HuH-7 (cell line): Measurements from ENCODE around the gene SH3PXD2B.
"Not testable (repeated sequence)": the region's sequence is repeated elsewhere in the genome, so short reads cannot be mapped to it uniquely, and the experiment has no call there.

ENCODE experiments used
- DNase-seq: peaks from one replicate; pipeline ENCODE4 v3.0.0; 2011; ENCODE audit warnings: low spot score

Gene SH3PXD2B

DNA sequence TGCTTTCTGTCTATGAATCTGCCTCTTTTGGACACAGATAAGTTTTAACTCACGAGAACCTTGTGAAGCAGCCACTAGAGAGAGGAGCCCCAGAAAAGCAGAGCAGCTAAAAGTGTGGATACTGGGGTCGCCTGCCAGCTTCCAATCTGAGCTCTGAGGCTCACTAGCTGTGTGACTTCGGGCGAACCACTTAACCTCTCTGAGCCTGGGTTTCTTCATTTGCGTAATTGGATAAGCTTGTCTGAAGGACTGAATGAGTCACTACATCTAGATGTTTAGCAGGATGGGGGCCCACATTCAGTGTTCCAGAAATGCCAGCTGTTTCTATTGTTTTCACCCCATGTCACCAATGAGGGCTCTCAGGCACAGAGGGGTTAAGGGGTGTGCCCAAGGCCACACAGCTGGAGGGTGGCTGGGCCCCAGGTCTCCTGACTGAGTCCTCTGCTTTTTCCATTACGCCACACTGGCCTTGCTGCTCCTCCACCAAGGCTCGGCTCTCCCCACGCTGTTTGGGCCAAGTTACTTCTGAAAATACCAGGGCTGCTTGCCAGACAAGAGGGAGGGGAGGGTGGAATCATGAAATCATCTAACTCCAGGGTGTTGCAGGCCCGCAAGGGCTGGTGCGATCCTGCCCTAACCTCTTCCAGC is 36.2 kb downstream of the SH3PXD2B start:
- DNase-seq, result no peak

DNA sequence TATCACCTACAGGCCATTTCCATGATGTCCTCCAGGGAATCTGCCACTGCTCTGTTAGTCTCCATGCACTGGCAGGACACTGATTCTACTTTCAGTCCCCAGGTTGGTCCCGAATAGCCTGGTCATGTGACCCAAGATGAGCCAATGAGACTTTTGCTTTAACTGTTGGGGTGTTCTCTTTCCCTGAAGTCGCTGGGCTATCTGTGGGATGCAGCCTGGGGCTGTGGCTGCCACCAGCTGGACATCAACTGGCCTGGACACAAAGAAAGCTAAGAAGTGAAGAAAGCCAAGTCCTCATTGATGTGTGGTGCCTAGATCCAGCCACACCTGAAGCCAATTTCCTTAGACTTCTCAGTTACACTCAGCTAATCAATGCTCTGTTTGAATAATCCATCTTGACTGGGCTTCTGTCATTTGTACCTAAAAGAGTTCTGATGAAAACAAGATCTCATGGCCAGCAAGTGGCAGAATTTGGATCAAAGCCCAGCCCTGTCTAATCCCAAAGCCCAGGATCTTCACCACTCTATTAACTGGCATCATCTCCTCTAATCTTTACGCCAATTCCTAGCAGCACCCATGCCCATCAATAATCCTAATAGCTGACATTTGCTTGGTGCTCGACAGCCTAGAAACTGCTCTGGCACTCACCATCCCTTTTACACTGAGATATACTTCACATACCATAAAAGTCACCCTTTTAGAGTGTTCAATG is 37.0 kb downstream of the SH3PXD2B start:
- DNase-seq, result no peak

DNA sequence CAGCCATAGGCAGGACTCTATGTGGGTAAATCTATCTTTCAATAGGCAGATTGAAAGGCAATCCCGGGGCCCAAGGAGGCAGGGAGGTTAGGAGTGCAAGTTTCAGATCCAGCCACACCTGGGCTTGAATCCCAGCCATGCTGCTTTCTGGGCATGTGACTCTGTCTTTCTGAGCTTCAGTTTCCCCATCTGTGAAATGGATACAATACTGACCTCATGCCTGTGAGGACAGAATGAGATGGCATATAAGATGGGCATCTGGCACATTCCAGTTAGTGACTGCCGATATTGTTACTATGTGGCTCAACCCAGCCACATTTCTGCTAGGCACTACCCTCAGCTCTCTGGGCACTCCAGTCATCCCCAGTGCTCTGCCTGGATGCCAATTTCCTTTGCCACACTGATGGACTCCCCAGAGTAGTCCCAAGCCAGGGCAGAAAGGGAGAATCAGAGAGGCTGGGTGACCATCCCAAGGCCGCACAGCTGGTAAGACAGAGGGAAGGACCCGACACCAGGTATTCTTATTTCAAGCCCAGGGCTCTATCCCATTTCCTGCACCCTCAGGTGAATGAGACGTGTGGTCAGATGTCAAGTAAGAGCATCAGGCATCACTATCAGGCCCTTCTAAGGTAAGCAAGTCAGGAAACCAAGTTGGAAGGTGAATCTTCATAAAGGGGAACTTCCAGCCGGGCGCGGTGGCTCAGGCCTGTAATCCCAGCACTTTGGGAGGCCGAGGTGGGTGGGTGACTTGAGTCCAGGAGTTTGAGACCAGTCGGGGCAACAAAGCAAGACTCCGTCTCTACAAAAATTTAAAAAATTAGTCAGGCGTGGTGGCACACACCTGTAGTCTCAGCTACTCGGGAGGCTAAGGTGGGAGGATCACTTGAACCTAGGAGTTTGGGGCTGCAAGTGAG is 38.7 kb downstream of the SH3PXD2B start:
- DNase-seq, result no peak

DNA sequence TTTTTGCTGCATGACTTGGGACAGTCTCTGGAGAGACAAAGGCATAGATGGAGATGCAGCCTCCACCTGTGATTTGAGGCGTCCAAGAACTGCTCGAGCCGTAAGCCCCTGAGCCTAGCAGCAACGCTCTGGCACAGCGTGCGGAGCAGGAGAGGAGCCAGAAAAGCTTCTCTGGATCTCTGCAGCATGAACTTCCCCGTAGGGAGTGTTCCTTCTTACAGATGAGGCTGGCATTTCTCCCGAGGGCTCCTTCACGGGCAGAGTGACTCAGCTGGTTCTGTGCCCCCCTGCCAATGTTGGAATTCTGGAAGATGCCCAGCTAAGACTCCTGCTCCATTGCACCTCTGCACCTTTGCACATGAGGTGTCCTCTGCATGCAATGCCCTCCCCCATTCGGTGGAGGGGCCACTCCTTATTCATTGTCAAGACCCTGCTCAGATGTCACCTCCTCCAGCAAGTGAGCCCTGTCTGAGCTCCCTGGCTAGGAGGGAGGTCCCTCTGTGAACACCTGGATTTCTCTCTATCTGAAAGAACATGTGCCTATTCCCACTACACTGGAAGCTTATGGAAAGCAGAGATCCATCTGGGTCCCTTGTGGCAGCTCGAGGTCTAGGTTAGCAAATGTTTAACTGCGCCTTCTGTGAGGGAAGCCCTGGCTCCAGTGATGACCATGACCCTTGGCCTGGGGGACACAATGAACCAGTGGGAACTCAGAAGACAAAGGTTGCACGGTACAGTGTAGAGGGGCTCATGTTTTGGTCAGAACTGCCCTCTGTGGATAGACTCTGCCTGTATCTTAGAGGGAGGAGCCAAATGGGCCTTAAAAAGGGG is 39.6 kb downstream of the SH3PXD2B start:
- peak; percentile 54 for DNase-seq

DNA sequence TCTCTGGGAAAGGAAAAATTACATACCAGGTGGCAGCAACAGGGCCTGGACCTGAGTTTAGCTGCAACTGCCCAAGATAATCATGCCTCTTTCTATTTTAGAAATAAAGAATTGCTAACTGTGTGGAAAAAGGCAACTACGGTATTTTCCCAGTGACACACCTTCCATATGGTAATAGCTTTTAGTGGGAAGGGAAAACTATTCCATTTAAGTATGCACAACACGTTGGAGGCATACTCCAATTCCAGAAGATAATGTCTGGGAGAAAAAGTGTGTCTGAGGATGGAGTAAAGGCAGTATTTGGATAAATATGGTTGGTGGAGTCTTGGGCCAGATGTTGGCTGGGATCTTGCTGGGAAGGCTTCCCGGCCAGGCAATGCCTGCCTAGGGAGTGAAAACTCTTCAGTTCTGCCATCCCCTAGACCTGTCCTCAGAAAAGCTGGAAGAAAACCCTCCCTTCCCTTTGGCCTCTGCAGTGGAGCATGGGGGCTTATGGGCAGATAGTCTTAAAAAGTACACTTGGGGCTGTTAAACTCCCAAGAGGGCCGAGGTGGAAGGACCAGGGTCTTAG is 40.6 kb downstream of the SH3PXD2B start:
- no peak for DNase-seq

DNA sequence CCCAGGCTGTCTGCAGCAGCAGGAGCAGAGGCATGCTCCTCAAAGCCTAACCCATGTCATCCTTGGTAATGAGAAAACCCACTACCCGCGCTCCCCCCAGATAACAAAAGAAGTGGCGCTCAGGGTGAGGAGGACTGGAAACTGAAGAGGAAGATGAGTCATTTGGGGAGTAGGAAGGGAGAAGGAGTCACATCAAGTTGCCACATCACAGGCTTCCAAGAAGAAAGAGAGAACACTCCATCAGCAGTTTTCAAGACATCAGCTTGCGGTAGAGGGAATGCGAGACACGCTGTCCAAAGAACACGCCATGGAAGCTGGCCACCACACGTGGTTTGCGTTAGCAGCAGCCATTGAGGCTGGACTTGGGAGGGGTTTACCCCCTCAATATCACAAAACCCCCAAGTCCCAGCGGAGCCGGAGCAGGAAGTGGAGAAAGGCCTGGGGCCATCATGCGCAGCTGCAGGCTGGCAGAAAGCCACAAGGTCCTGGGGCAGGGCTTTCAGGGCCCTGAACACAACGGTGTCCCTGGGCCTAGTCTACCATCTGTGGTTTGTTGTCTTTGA is 41.5 kb downstream of the SH3PXD2B start:
- DNase-seq, result no peak

DNA sequence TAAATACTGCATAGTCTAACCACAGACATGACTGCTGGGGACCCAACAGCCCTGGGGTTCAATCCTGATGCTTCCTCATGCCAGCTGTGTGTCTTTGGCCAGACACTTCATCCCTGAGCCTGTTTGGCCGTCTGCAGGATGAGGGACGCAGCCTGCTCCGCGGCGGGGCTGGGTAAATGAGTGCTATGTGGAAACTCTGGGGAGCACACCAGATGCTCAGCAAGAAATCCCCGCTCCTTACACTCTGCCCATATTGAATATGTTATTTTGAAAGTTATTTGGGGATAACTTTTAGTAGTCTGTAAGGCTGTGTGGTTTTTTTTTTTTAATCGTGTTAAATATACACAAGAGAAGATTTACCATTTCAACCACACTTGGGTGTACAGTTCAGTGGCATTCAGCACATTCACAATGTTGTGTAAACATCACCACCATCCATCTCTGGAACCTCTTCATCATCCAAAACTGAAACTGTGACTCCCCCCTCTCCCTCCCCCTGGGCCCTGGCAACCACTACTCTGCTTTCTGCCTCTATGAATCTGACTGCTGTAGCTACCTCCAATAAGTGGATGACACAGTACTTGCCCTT is 42.7 kb downstream of the SH3PXD2B start:
- no peak for DNase-seq

DNA sequence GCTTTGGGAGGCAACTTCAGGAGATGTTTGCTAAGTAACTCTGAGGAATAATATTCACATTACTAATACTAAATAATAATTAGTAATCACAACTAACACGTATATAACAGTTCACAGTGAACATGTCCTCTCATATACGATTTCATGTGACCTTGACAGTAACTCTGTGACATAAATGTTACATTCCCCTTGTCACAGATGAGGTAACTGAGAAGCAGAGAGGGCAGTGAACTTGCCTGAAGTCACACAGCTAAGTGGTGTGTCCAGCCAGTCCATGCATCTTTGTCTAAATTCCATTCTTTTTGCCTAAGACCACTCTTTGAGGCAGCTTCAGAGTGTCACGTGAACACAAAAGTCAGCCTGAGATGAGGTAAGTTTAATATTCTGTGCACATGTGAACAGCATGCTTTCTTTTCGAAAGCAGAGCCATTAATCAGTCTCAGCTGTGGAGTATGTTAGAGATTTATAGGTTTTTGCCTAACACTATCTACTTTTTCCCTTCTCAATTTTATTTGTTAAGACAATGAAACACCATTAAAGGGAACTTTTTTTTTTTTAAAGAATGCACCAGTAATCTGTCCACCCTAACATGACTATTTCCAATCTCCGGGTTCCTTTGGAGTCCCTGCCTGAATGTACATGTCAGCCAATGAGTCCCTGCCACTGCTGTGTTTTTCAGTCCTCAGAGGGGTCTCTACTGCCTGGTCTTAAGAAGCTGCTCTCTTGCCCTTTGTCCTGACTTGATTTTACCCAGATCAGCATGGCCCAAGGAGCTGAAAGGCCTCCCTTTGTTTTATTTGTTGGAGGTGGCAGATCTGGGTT is 43.5 kb downstream of the SH3PXD2B start:
- no peak for DNase-seq

DNA sequence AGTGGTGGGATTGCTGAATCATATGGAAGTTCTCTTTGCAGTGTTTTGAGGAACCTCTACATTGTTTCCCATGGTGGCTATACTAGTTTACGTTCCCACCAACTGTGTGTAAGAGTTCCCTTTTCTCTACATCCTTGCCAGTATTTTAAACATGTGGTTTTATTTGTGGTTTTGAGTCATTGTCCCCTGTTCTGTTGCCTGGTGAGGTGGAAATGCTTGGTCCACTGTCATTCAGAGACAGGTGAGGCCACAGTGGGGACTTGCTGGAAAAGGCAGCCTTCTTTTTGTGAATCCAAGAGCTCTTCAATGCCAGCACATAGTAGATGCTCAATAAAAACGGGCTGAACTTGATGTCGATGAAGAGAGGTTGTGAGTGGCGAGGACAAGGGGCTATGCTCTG is 44.2 kb downstream of the SH3PXD2B start:
- DNase-seq, result no peak

DNA sequence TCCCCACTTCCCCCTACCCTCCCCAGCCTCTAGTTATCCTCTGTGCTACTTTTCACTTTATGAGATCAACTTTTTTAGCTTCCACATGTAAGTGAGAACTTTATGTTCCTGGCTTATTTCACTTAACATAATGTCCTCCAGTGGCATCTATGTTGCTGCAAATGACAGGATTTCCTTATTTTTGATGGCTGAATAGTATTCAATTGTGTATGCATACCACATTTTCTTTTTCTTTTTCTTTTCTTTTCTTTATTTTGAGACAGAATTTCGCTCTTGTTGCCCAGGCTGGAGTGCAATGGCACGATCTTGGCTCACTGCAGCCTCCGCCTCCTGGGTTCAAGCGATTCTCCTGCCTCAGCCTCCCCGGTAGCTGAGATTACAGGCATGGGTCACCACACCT is 44.8 kb downstream of the SH3PXD2B start:
- DNase-seq, result not testable (repeated sequence)

DNA sequence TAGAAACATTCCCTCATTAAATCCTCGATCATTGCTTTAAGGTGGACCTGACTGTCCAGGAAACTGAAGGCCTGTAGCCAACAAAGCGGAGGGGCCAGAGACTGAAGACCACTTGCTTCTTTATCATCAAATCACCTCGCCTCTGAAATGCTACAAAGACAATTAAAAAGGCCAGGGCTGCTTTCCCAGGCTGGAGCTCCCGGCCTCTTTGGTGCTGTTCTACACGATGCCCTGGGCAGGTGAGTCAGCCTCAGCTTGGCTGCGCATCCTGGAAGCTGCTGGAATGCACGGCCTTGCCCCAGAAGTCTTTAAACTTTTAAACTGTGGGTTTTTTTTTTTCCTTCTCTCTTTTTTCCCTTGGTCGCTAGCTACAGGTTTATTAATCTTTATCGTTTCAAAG is 46.5 kb downstream of the SH3PXD2B start:
- no peak for DNase-seq

DNA sequence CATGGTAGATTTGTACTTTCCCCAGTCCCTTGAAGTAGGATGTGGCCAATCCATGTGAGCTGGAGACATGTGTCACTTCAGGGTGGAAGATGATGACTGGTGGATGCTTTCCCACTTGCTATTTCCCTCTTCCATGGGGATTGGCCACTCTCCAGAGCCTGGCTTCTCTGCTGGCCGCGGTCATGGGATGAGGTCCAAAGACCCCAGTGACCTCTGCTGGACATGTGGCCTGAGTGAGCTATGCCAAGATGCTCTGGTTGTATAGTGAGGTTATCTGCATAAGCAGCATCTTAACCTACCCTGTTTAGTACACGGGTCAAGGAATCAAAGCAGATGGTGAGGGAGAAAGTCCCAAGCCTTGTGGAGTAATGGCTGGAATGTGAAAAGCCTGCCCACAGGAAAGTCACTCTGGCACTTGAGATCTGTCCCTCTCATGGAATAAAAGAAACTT is 47.1 kb downstream of the SH3PXD2B start:
- no peak for DNase-seq

DNA sequence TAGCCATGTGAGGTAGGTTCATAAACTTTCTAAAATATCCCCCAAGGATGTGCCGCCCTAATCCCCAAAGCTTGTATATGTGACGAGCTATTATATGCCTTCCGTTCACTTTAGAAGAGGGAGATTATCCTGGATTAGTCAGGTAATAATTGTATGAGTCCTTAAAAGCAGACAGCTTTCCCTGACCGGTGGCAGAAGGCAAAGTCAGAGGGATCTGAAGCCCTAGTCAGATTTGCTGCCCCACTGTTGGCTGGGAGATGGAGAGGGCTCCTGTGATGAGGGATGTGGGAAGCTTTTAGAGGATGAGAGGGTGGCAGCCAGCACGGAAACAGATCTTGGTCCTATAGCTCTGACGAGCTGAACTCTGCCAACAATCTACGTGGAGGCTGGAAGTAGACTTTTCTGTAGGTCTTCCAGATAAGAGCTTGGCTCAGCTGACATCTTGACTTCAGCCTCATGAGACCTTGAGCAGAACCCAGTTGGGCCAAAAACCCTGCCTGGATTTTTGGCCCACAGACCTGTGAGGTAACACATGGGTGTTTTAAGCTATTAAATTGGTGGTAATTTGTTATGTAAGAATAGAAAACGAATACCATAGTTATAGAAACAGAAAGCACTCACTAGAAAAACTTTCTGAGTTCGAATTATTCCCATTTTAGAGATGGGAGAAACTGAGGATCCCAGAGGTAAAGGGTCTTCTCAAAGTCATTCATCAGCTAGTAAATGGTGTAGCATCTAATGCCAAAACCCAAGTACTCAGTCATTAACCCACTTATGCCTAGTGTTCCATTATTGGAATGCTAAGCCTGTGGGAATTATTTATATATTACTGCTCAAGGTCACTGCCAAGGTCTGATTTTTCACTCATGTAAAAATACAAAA is 48.9 kb downstream of the SH3PXD2B start:
- no peak for DNase-seq

DNA sequence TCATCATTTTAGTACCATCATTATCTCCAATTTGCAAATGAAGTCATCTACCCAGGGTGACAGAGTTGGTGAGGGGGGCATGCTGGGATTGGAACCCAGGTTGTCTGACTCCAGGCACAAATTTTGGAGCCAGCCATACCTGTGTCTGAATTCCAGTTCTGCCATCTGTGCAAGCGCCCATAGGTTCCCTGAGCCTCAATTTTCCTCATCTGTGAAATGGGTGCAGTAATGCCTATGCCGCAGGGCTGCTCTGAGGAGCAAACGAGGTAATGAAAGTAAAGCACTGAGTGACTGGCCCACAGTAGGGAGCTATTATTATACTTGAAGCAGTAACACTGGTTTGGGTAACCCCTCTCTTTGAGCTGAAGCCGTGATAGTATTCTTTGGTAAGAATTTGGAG is 49.6 kb downstream of the SH3PXD2B start:
- DNase-seq, result no peak

DNA sequence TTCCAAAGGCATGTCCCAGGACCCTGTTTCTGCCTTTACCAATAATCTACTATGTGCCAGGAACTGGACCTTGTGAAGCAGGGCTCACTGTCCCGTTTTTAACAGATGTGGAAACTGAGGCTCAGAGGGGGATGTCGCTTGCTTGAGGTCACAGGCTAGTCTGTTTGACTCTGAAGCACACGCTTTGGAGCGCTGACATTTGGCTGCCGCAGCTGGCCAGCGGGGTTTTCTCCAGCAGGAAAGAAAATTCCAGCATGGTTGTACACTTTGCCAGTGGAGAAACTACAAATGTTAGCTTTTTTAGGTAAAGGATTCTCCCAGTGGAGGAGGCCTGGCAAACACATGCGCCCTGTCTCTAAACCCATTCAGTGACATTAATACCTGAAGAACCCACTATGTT is 50.5 kb downstream of the SH3PXD2B start:
- DNase-seq, result no peak

DNA sequence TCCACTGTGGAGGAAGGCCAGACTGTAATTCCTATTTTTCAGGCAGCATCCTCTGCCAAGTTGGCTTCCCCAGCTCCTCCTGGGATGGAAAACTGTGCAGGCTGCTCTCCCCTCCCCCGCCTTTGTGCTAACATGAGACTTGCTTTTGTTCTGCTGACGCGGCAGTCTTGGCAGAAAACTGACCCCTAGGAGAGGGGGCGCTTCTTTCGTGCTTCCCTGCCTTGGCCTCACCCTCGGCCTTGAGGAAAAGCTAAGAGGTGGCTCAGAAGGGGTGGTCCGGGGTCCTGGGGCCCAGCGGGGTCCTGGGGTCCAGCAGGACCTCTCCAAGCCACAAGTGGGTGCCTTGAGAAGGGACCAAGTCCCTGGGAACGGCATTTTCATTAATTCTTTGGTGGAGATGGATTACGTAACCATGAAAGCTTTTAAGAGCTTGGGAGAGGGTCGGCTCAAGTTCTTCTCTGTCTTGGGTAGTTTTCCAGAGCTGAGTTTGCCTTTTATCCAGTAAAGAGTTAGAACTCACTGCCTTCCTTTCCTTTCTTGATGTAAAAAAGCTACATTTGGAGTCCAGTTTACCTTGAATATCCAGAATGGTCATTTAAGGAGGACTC is 51.0 kb downstream of the SH3PXD2B start:
- DNase-seq, result no peak

DNA sequence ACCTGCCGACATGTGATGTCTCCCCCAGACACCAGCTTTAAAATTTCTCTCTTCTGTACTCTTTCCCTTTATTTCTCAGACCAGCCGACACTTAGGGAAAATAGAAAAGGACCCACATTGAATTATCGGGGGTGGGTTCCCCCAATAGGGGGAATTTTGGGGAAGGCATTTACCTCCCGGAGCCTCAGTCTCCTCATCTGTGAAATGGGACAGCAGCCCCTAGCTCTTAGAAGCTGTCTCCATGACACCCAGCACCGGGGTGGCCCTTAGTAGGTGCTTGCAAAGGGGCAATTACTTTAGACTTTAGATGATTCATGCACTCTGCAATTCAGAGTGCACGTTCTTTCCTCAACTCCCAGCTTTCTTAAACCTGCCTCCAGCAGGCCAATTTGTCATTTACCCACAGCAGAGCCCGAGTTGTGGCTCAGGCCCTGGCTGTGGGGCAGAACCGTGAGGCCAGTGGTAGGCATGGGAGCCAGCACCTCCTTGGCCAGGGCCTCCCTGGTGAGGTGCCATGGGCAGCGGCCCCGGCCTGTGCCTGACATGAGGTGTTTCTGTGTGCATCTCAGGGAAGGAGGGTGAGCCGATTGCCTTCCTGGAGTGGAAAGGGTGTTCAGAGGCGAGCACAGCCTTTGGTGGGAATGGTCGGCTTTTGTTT is 51.7 kb downstream of the SH3PXD2B start:
- no peak for DNase-seq

DNA sequence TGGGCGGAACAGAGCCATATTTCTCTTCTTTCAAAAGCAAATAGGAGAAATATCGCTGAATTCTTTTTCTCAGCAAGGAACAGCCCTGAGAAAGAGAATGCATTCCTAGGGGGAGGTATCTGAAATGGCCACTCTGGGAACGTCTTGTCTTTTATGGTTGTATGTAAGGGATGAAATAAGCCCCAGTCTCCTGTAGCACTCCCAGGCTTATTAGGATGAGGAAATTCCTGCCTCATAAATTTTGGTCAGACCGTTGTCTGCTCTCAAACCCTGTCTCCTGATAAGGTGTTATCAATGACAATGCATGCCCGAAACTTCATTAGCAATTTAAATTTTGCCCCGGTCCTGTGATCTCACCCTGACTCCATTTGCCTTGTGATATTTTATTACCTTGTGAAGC is 52.3 kb downstream of the SH3PXD2B start:
- not testable (repeated sequence) for DNase-seq
